Astrocyte of the spinal cord (primary cell): Measurements from ENCODE around the gene PARD6B.
"Not testable (repeated sequence)": the region's sequence is repeated elsewhere in the genome, so short reads cannot be mapped to it uniquely, and the experiment has no call there.

Experiments used
- DNase-seq: peaks from one replicate; pipeline ENCODE4 v3.0.0; 2011; ENCODE audit warnings: low read depth, low spot score
- H3K4me3 ChIP-seq: 2 replicates; pipeline ENCODE4 v1.5.1; 2011; ENCODE audit warnings: low read depth, mild to moderate bottlenecking, low read length, moderate library complexity
- in situ Hi-C: cut with HindIII; loops from 2 replicates; pipeline ENCODE4 v1.10.0; 2017; ENCODE audit warnings: low sequenced_read_pairs
- TF ChIP-seq, protein P1 (sequence below): IDR thresholded peaks from 2 replicates; pipeline ENCODE4 v1.5.1; 2012; ENCODE audit warnings: low read depth, mild to moderate bottlenecking, low read length, inconsistent platforms

The PARD6B gene

DNA sequence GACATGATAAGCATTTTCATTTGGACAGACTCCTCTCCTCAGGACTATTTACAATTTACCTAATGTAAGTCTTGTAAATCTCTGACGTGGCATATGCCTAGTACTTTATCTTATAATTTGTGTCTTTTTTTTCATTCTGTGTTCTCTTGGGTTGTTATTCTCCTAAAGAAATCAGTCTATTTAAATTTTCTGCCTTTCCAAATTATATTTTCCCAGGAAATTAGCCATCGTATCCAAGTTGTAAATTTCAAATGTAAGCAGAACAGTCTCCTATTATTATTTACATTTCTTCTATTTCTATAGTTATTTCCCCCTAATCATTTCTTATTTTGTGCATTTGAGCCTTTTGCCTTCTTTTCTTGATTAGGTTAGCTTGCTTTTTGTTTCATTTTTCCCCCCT lies 46.0 kb downstream of the PARD6B start:
- DNase-seq, result no peak
- H3K4me3 ChIP-seq, result no peak overlapping the region
- in situ Hi-C loops, result no loop called here
- TF ChIP-seq, protein P1, sequence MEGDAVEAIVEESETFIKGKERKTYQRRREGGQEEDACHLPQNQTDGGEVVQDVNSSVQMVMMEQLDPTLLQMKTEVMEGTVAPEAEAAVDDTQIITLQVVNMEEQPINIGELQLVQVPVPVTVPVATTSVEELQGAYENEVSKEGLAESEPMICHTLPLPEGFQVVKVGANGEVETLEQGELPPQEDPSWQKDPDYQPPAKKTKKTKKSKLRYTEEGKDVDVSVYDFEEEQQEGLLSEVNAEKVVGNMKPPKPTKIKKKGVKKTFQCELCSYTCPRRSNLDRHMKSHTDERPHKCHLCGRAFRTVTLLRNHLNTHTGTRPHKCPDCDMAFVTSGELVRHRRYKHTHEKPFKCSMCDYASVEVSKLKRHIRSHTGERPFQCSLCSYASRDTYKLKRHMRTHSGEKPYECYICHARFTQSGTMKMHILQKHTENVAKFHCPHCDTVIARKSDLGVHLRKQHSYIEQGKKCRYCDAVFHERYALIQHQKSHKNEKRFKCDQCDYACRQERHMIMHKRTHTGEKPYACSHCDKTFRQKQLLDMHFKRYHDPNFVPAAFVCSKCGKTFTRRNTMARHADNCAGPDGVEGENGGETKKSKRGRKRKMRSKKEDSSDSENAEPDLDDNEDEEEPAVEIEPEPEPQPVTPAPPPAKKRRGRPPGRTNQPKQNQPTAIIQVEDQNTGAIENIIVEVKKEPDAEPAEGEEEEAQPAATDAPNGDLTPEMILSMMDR, result no peak

DNA sequence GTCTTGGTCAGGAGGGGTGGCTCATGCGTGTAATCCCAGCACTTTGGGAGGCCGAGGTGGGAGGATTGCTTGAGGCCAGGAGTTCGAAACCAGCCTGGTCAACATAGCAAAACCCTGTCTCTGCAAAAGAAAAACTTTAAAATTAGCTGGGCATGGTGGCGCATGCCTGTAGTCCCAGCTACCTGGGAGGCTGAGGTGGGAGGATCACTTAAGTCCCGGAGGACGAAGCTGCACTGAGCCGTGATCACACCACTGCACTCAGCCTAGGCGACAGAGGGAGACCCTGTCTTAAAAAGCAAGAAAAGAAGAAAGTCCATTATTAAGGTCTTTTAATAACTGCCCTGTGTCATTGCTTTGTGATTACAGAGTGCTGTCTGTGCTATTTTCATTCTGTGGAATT lies 47.6 kb downstream of the PARD6B start:
- H3K4me3 ChIP-seq, DNase-seq, in situ Hi-C loops: not testable (repeated sequence)

- in situ Hi-C loops, result no loop called here
- TF ChIP-seq, protein P1, result no peak
- H3K4me3 ChIP-seq, result no peak overlapping the region
- DNase-seq, result no peak
Observed at GRCh38 chr20:50783390-50783789, 52.0 kb downstream of the PARD6B start.

- TF ChIP-seq, protein P1, result no peak
- no peak overlapping the region for H3K4me3 ChIP-seq
- DNase-seq, result no peak
- in situ Hi-C loops, result no loop called here
Observed at GRCh38 chr20:50783903-50784302, 52.5 kb downstream of the PARD6B start.

GRCh38 chr20:50784464-50784863 lies 53.1 kb downstream of the PARD6B start:
- TF ChIP-seq, protein P1, result no peak
- DNase-seq, result no peak
- in situ Hi-C loops, result no loop called here
- no peak overlapping the region for H3K4me3 ChIP-seq

GRCh38 chr20:50786703-50787102 lies 55.3 kb downstream of the PARD6B start:
- TF ChIP-seq, protein P1, result no peak

GRCh38 chr20:50787181-50787580 lies 55.8 kb downstream of the PARD6B start:
- TF ChIP-seq, protein P1, result no peak
- in situ Hi-C loops, result no loop called here
- H3K4me3 ChIP-seq, result no peak overlapping the region
- DNase-seq, result no peak

More at GRCh38 chr20:50786703-50787102, 55.3 kb downstream of the PARD6B start:
- H3K4me3 ChIP-seq, result no peak overlapping the region
- no peak for DNase-seq
- in situ Hi-C loops, result no loop called here
